ENCODE data around the gene PI4KA.

- TF ChIP-seq CTCF (conservative IDR thresholded peaks at IDR 0.05; ENCODE audit: low read depth, low read length) = no peak
- no peak for TF ChIP-seq EZH2 (IDR thresholded peaks at IDR 0.05; ENCODE audit: borderline replicate concordance, low read depth, low read length, poor library complexity, severe bottlenecking)
These were observed 96.3 kb downstream of the PI4KA start for GRCh38 chr22:20762233-20762796.
